ENCODE data around the gene ERLIN1. TPM values are rescaled to one million over a fixed set of nuclear protein-coding genes. Genes with fewer than 3 reads are reported as not detected.

ERLIN1 gene
- total RNA-seq, 1 experiment from 2014 or later = 15.1 TPM

DNA sequence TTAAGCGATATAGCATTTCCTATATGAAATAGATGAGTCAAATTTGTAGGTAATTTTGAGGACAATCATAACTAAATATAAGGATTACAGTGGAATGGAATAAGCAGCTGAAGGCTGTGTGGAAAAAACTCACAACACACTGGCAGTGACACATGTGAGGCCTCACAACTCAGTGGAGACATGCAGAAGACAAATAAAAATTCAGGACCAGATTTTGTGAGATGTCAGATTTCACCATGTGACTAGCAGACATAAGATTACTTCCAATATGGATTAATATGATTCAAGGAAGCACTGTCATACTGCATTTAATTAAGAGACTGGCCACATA lies 17.6 kb downstream of the ERLIN1 start:
- Histone ChIP-seq H3K79me2 (ENCODE audit: low read length) (no peaks in the 10 kb centered on the region), H3K9me2 (replicated peaks; ENCODE audit: low read length) (no peaks in the 10 kb centered on the region), H3K27ac (ENCODE audit: low read length) (no peak overlapping the region), H3K9ac (ENCODE audit: low read length) (no peak overlapping the region), H3F3A (ENCODE audit: low read length, unreplicated experiment) (no peaks in the 10 kb centered on the region), H3K4me3 (ENCODE audit: low read length) (no peak overlapping the region), H3K27me3 (ENCODE audit: low read length) (no peaks in the 10 kb centered on the region), H2AFZ (ENCODE audit: low read length) (no peak overlapping the region), H3K36me3 (ENCODE audit: low read depth, low read length) (peaks cover 8% of the 10 kb centered on the region; the same call in 1 of the 2 replicates), H3K4me1 (ENCODE audit: insufficient read depth, low read length) (peaks cover 9% of the 10 kb centered on the region; the same call in 1 of the 2 replicates), H3K4me2 (ENCODE audit: low read length) (no peak overlapping the region), H4K20me1 (ENCODE audit: low read length) (no peaks in the 10 kb centered on the region), H3K9me3 (ENCODE audit: low read length) (no peaks in the 10 kb centered on the region)
- ChIA-PET CTCF (no interaction called here), POLR2A (ENCODE audit: unreplicated experiment) (no interaction called here)
- no TSS peak for BruUV-seq (replicated peaks)
- ATAC-seq = no peak
- TF ChIP-seq CTCF (conservative IDR thresholded peaks at IDR 0.05; ENCODE audit: low read depth, low read length) (no peak), EZH2 (IDR thresholded peaks at IDR 0.05; ENCODE audit: low read length, unreplicated experiment) (no peak), EZH2phosphoT487 (IDR thresholded peaks at IDR 0.05; ENCODE audit: borderline replicate concordance, low read length) (no peak)
- DNase-seq = no peak
- intact Hi-C loops (cut with micrococcal nuclease) = no loop called here

- H3K27me3 ChIP-seq (ENCODE audit: low read length) = no peaks in the 10 kb centered on the region
- no peaks in the 10 kb centered on the region for H3F3A ChIP-seq (ENCODE audit: low read length, unreplicated experiment)
- no peak overlapping the region for H3K9ac ChIP-seq (ENCODE audit: low read length)
- peaks cover 9% of the 10 kb centered on the region; the same call in 1 of the 2 replicates for H3K4me1 ChIP-seq (ENCODE audit: insufficient read depth, low read length)
- intact Hi-C loops (cut with micrococcal nuclease) = no loop called here
- no peaks in the 10 kb centered on the region for H3K9me2 ChIP-seq (replicated peaks; ENCODE audit: low read length)
- no peak overlapping the region for H3K4me3 ChIP-seq (ENCODE audit: low read length)
- no peak overlapping the region for H2AFZ ChIP-seq (ENCODE audit: low read length)
- no peak for DNase-seq
- ChIA-PET CTCF (no interaction called here), POLR2A (ENCODE audit: unreplicated experiment) (interaction anchor here (0.5 kb wide), 1 partner anchor 24 kb away, joined by 4 read pairs; no protein-coding TSS in a partner anchor)
- no TSS peak for BruUV-seq (replicated peaks)
- TF ChIP-seq CTCF (conservative IDR thresholded peaks at IDR 0.05; ENCODE audit: low read depth, low read length) (no peak), EZH2 (IDR thresholded peaks at IDR 0.05; ENCODE audit: low read length, unreplicated experiment) (no peak), EZH2phosphoT487 (IDR thresholded peaks at IDR 0.05; ENCODE audit: borderline replicate concordance, low read length) (no peak)
- ATAC-seq = 0 out of 2 replicates have a peak, but pooled peaks have one; percentile 11
- H3K79me2 ChIP-seq (ENCODE audit: low read length) = no peaks in the 10 kb centered on the region
- no peak overlapping the region for H3K27ac ChIP-seq (ENCODE audit: low read length)
- no peaks in the 10 kb centered on the region for H3K9me3 ChIP-seq (ENCODE audit: low read length)
- peaks cover 6% of the 10 kb centered on the region; the same call in 1 of the 2 replicates for H3K36me3 ChIP-seq (ENCODE audit: low read depth, low read length)
- H4K20me1 ChIP-seq (ENCODE audit: low read length) = no peaks in the 10 kb centered on the region
- no peak overlapping the region for H3K4me2 ChIP-seq (ENCODE audit: low read length)
These were observed 18.1 kb downstream of the ERLIN1 start for GRCh38 chr10:100167553-100168312.
